ENCODE measurements around the gene RAP1A.

RAP1A gene

GRCh38 chr1:111591937-111592336 is 27.7 kb upstream of the RAP1A start:
- H3K4me3 ChIP-seq (ENCODE audit: low read depth, low read length): no peak overlapping the region
- no peak for TF ChIP-seq CTCF (IDR thresholded peaks at IDR 0.05; ENCODE audit: insufficient read depth, low read depth, low read length, missing control alignments)
- DNase-seq (ENCODE audit: low read depth): no peak

- DNase-seq (ENCODE audit: low read depth): peak; percentile 96
- H3K4me3 ChIP-seq (ENCODE audit: low read depth, low read length): peak overlapping the region; percentile 17
- no peak for TF ChIP-seq CTCF (IDR thresholded peaks at IDR 0.05; ENCODE audit: insufficient read depth, low read depth, low read length, missing control alignments)
Measured at GRCh38 chr1:111592389-111593361, 26.9 kb upstream of the RAP1A start.

GRCh38 chr1:111593403-111594305 is 25.9 kb upstream of the RAP1A start:
- peak overlapping the region; percentile 22 for H3K4me3 ChIP-seq (ENCODE audit: low read depth, low read length)
- no peak for TF ChIP-seq CTCF (IDR thresholded peaks at IDR 0.05; ENCODE audit: insufficient read depth, low read depth, low read length, missing control alignments)
- DNase-seq (ENCODE audit: low read depth): no peak

- peak overlapping the region; percentile 22; the same call in 1 of the 2 replicates for H3K4me3 ChIP-seq (ENCODE audit: low read depth, low read length)
- no peak for DNase-seq (ENCODE audit: low read depth)
- no peak for TF ChIP-seq CTCF (IDR thresholded peaks at IDR 0.05; ENCODE audit: insufficient read depth, low read depth, low read length, missing control alignments)
Measured at GRCh38 chr1:111594306-111594693, 25.3 kb upstream of the RAP1A start.

GRCh38 chr1:111595807-111596206 is 23.8 kb upstream of the RAP1A start:
- no peak for TF ChIP-seq CTCF (IDR thresholded peaks at IDR 0.05; ENCODE audit: insufficient read depth, low read depth, low read length, missing control alignments)
- no peak overlapping the region for H3K4me3 ChIP-seq (ENCODE audit: low read depth, low read length)
- no peak for DNase-seq (ENCODE audit: low read depth)

- DNase-seq (ENCODE audit: low read depth): peak; percentile 85
- no peak overlapping the region; the same call in 1 of the 2 replicates for H3K4me3 ChIP-seq (ENCODE audit: low read depth, low read length)
- no peak for TF ChIP-seq CTCF (IDR thresholded peaks at IDR 0.05; ENCODE audit: insufficient read depth, low read depth, low read length, missing control alignments)
Measured at GRCh38 chr1:111596499-111596898, 23.1 kb upstream of the RAP1A start.
